ENCODE data around the gene EIPR1.
"Not testable (repeated sequence)": the region's sequence is repeated elsewhere in the genome, so short reads cannot be mapped to it uniquely, and the experiment has no call there.

Gene EIPR1

GRCh38 chr2:3186766-3187165 lies 190.9 kb downstream of the EIPR1 start:
- Histone ChIP-seq H3K9me3 (ENCODE audit: low read depth, low read length) (no peaks in the 10 kb centered on the region), H3K36me3 (ENCODE audit: insufficient read depth, low read length) (no peaks in the 10 kb centered on the region), H3K9ac (ENCODE audit: insufficient read length) (no peak overlapping the region), H3K27ac (no peak overlapping the region), H3K4me3 (no peak overlapping the region)
- TF ChIP-seq POLR2AphosphoS5 (IDR thresholded peaks at IDR 0.05; ENCODE audit: borderline replicate concordance, low read depth, low read length) = no peak
- no peak for TF ChIP-seq FOXP2 (optimal IDR thresholded peaks at IDR 0.05; ENCODE audit: control extremely low read depth, extremely low read length, insufficient read depth)
- no peak for TF ChIP-seq EZH2 (IDR thresholded peaks at IDR 0.05)
- no peak for DNase-seq (ENCODE audit: low read depth, low spot score)

DNA sequence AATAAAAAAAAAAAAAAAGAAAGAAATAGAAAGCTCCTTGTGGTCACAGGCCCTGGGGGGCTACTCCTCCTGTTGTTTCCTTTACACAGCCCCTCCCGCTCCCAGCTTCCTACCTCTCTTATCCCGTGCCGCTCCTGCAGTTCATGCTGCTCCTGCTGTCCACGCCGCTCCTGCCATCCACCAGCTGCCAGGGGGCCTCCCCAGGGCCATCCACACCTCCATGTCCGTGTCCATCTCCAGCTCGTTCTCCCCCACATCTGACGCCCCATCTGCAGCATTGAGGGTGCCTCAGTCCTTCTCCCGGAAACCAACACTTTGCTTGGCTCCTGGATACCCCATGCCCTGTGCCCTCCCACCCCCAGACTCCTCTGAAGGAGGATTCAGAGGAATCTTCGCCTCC lies 191.7 kb downstream of the EIPR1 start:
- Histone ChIP-seq H3K9me3 (ENCODE audit: low read depth, low read length) (no peaks in the 10 kb centered on the region), H3K9ac (ENCODE audit: insufficient read length) (no peak overlapping the region), H3K36me3 (ENCODE audit: insufficient read depth, low read length) (no peaks in the 10 kb centered on the region), H3K27ac (no peak overlapping the region), H3K4me3 (no peak overlapping the region)
- TF ChIP-seq POLR2AphosphoS5 (IDR thresholded peaks at IDR 0.05; ENCODE audit: borderline replicate concordance, low read depth, low read length) (no peak), FOXP2 (optimal IDR thresholded peaks at IDR 0.05; ENCODE audit: control extremely low read depth, extremely low read length, insufficient read depth) (no peak), EZH2 (IDR thresholded peaks at IDR 0.05) (no peak)
- no peak for DNase-seq (ENCODE audit: low read depth, low spot score)

GRCh38 chr2:3185256-3185655 lies 192.4 kb downstream of the EIPR1 start:
- Histone ChIP-seq H3K4me3 (no peak overlapping the region), H3K27ac (no peak overlapping the region), H3K9ac (ENCODE audit: insufficient read length) (no peak overlapping the region), H3K9me3 (ENCODE audit: low read depth, low read length) (no peaks in the 10 kb centered on the region), H3K36me3 (ENCODE audit: insufficient read depth, low read length) (no peaks in the 10 kb centered on the region)
- no peak for TF ChIP-seq POLR2AphosphoS5 (IDR thresholded peaks at IDR 0.05; ENCODE audit: borderline replicate concordance, low read depth, low read length)
- no peak for TF ChIP-seq EZH2 (IDR thresholded peaks at IDR 0.05)
- TF ChIP-seq FOXP2 (optimal IDR thresholded peaks at IDR 0.05; ENCODE audit: control extremely low read depth, extremely low read length, insufficient read depth) = no peak
- no peak for DNase-seq (ENCODE audit: low read depth, low spot score)

DNA sequence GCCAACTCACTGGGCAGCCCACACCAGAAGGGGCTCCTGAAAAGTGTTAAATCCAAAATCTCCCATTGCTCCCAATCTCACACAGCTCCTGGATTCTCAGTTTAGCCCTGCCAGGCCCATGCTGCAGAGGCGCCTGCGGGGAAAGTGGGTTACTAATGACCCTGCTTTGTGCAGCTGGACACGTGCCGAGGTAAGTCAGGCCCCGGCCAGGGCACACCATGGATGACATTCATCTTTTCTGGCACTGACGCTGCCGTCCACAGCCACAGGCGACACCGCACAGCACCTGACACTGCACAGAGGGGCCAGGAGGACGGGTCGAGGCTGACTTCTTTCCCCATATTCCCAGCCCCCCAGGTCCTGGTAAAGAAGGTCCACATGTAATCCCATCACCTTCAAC lies 193.5 kb downstream of the EIPR1 start:
- H3K27ac ChIP-seq = no peak overlapping the region
- H3K4me3 ChIP-seq = no peak overlapping the region
- H3K9me3 ChIP-seq (ENCODE audit: low read depth, low read length) = no peaks in the 10 kb centered on the region
- no peak for DNase-seq (ENCODE audit: low read depth, low spot score)
- no peak overlapping the region for H3K9ac ChIP-seq (ENCODE audit: insufficient read length)
- no peaks in the 10 kb centered on the region for H3K36me3 ChIP-seq (ENCODE audit: insufficient read depth, low read length)
- TF ChIP-seq POLR2AphosphoS5 (IDR thresholded peaks at IDR 0.05; ENCODE audit: borderline replicate concordance, low read depth, low read length) (no peak), FOXP2 (optimal IDR thresholded peaks at IDR 0.05; ENCODE audit: control extremely low read depth, extremely low read length, insufficient read depth) (no peak), EZH2 (IDR thresholded peaks at IDR 0.05) (no peak)

GRCh38 chr2:3183766-3184165 lies 193.9 kb downstream of the EIPR1 start:
- no peak for DNase-seq (ENCODE audit: low read depth, low spot score)
- no peak for TF ChIP-seq EZH2 (IDR thresholded peaks at IDR 0.05)
- TF ChIP-seq FOXP2 (optimal IDR thresholded peaks at IDR 0.05; ENCODE audit: control extremely low read depth, extremely low read length, insufficient read depth) = no peak
- TF ChIP-seq POLR2AphosphoS5 (IDR thresholded peaks at IDR 0.05; ENCODE audit: borderline replicate concordance, low read depth, low read length) = no peak
- H3K9ac ChIP-seq (ENCODE audit: insufficient read length) = no peak overlapping the region
- no peaks in the 10 kb centered on the region for H3K36me3 ChIP-seq (ENCODE audit: insufficient read depth, low read length)
- H3K4me3 ChIP-seq = no peak overlapping the region
- H3K9me3 ChIP-seq (ENCODE audit: low read depth, low read length) = no peaks in the 10 kb centered on the region
- no peak overlapping the region for H3K27ac ChIP-seq

GRCh38 chr2:3182848-3183247 lies 194.8 kb downstream of the EIPR1 start:
- H3K9me3 ChIP-seq (ENCODE audit: low read depth, low read length) = no peaks in the 10 kb centered on the region
- H3K36me3 ChIP-seq (ENCODE audit: insufficient read depth, low read length) = no peaks in the 10 kb centered on the region
- H3K9ac ChIP-seq (ENCODE audit: insufficient read length) = no peak overlapping the region
- H3K4me3 ChIP-seq = no peak overlapping the region
- H3K27ac ChIP-seq = no peak overlapping the region
- TF ChIP-seq EZH2 (IDR thresholded peaks at IDR 0.05) (no peak), POLR2AphosphoS5 (IDR thresholded peaks at IDR 0.05; ENCODE audit: borderline replicate concordance, low read depth, low read length) (no peak), FOXP2 (optimal IDR thresholded peaks at IDR 0.05; ENCODE audit: control extremely low read depth, extremely low read length, insufficient read depth) (no peak)
- DNase-seq (ENCODE audit: low read depth, low spot score) = no peak

DNA sequence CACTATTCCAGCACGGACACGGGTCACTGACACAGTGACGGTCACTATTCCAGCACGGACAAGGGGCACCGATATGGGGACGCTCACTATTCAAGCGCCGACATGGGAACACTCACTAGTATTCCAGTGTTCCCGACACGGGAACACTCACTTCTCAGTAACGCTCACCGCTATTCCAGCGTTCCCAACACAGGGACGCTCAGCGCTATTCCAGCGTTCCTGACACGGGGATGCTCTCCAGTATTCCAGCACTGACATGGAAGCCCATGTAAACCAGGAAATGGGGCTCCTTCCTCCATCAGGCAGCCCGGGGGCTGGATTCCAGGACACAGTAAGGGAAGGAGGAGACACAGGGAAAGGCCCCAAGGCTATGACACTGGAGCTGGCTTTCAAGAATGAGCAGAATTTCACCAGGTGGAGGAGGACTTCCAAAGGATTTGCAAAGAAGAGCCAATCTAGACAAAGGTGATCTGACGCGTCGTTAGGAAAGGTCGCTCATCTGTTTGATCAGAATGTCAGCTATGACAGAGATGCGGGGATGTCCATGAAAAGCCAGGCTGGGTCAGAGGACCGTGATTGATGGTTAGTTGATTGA lies 196.1 kb downstream of the EIPR1 start:
- H3K9ac ChIP-seq (ENCODE audit: insufficient read length) = no peak overlapping the region
- TF ChIP-seq EZH2 (IDR thresholded peaks at IDR 0.05) (no peak), FOXP2 (optimal IDR thresholded peaks at IDR 0.05; ENCODE audit: control extremely low read depth, extremely low read length, insufficient read depth) (no peak), POLR2AphosphoS5 (IDR thresholded peaks at IDR 0.05; ENCODE audit: borderline replicate concordance, low read depth, low read length) (no peak)

GRCh38 chr2:3180909-3181221 lies 196.8 kb downstream of the EIPR1 start:
- not testable (repeated sequence) for H3K9me3 ChIP-seq (ENCODE audit: low read depth, low read length); H3K27ac ChIP-seq; H3K4me3 ChIP-seq; DNase-seq (ENCODE audit: low read depth, low spot score); H3K36me3 ChIP-seq (ENCODE audit: insufficient read depth, low read length); H3K9ac ChIP-seq (ENCODE audit: insufficient read length)

More for the DNA sequence above, 196.1 kb downstream of the EIPR1 start:
- H3K27ac ChIP-seq = no peak overlapping the region
- no peaks in the 10 kb centered on the region for H3K9me3 ChIP-seq (ENCODE audit: low read depth, low read length)
- H3K36me3 ChIP-seq (ENCODE audit: insufficient read depth, low read length) = no peaks in the 10 kb centered on the region
- no peak overlapping the region for H3K4me3 ChIP-seq
- DNase-seq (ENCODE audit: low read depth, low spot score) = no peak

GRCh38 chr2:3180082-3180908 lies 197.3 kb downstream of the EIPR1 start:
- Histone ChIP-seq H3K4me3 (no peak overlapping the region), H3K9ac (ENCODE audit: insufficient read length) (no peak overlapping the region), H3K36me3 (ENCODE audit: insufficient read depth, low read length) (no peaks in the 10 kb centered on the region), H3K9me3 (ENCODE audit: low read depth, low read length) (no peaks in the 10 kb centered on the region), H3K27ac (no peak overlapping the region)
- no peak for DNase-seq (ENCODE audit: low read depth, low spot score)
- TF ChIP-seq FOXP2 (optimal IDR thresholded peaks at IDR 0.05; ENCODE audit: control extremely low read depth, extremely low read length, insufficient read depth) (no peak), POLR2AphosphoS5 (IDR thresholded peaks at IDR 0.05; ENCODE audit: borderline replicate concordance, low read depth, low read length) (no peak), EZH2 (IDR thresholded peaks at IDR 0.05) (no peak)

All from SK-N-MC (cell line).